HCT116 (cell line): ENCODE data around the gene RCOR1. TPM values are rescaled to one million over a fixed set of nuclear protein-coding genes. Genes with fewer than 3 reads are reported as not detected.

Experiments used
- ATAC-seq: fragments of 200-7000 bp; cut with Tn5 transposase; 2 replicates; pipeline ENCODE4 v1.9.1; 2020; ENCODE audit warnings: mild to moderate bottlenecking, moderate library complexity
- BruUV-seq: library from RNA; stranded (reverse); fragments of 400-500 nt; replicated peaks from 2 replicates; lab custom pipeline; 2021; lab: Mats Ljungman, UMichigan
- CTCF ChIA-PET: fragments of 300-600 bp; sonication (Branson Sonifier 250); formaldehyde crosslinking; loops from one replicate; lab custom pipeline; 2021; ENCODE audit warnings: antibody characterized with exemption; lab: Charles Lee
- POLR2A ChIA-PET: fragments of 300-600, 350-600 bp; sonication (Branson Sonifier 250); formaldehyde crosslinking; loops from one replicate; lab custom pipeline; 2021; ENCODE audit warnings: antibody characterized with exemption; lab: Charles Lee
- RAD21 ChIA-PET, 2 experiments: fragments of 300-600 bp; sonication (Branson Sonifier 250); formaldehyde crosslinking; loops; one replicate each; lab custom pipeline; 2023; ENCODE audit warnings: low total read pairs in 2 of 2; ENCODE audit not compliant: uncharacterized antibody in 2 of 2, unreplicated experiment in 2 of 2, low non-redundant PET in 1 of 2; lab: Charles Lee
- DNase-seq: peaks from one replicate; pipeline ENCODE4 v3.0.0-alpha.2; 2010; ENCODE audit warnings: low read depth, low spot score
- H2AFZ ChIP-seq: fragments of 200-600 bp; shearing (Covaris generic), sonication (generic); 2 replicates; pipeline ENCODE4 v1.6.1; 2017; ENCODE audit warnings: low read depth, mixed run types, mixed read lengths, antibody characterized with exemption, low read length; ENCODE audit not compliant: poor library complexity, severe bottlenecking
- H3K27ac ChIP-seq: 2 replicates; pipeline ENCODE4 v1.5.1; 2012; ENCODE audit warnings: low read depth, low read length
- H3K27me3 ChIP-seq: fragments of 200-600 bp; sonication (generic); 2 replicates; pipeline ENCODE4 v1.6.1; 2016; ENCODE audit warnings: mixed run types, low read length, mixed read lengths; ENCODE audit not compliant: insufficient read depth
- H3K36me3 ChIP-seq, 2 experiments: fragments of 200-500 bp in 1 of 2; fragments of 200-600 bp in 1 of 2; sonication (Bioruptor generic) in 1 of 2; sonication (generic) in 1 of 2; 2 replicates each; pipeline versions ENCODE4 v1.5.1 to v1.6.1; 2014 to 2016; ENCODE audit warnings: low read length in 2 of 2, inconsistent platforms in 1 of 2, mixed read lengths in 1 of 2, mixed run types in 1 of 2; ENCODE audit not compliant: insufficient read depth in 2 of 2, control insufficient read depth in 1 of 2
- H3K4me1 ChIP-seq, 2 experiments: fragments of 200-600 bp in 1 of 2; sonication (generic) in 1 of 2; 2 replicates each; pipeline versions ENCODE4 v1.5.1 to v1.6.1; 2012 to 2017; ENCODE audit warnings: low read length in 2 of 2, inconsistent platforms in 1 of 2, mild to moderate bottlenecking in 1 of 2, mixed read lengths in 1 of 2, mixed run types in 1 of 2, moderate library complexity in 1 of 2; ENCODE audit not compliant: insufficient read depth in 2 of 2, control insufficient read depth in 1 of 2
- H3K4me2 ChIP-seq: fragments of 200-600 bp; sonication (generic); 2 replicates; pipeline ENCODE4 v1.6.1; 2017; ENCODE audit warnings: mixed run types, low read length, mixed read lengths
- H3K4me3 ChIP-seq, 2 experiments: fragments of 200-600 bp in 1 of 2; sonication (generic) in 1 of 2; replicated peaks in 1 of 2; 2 replicates each; pipeline ENCODE4 v1.5.1; 2011 to 2016; ENCODE audit warnings: low read length in 2 of 2, control low read depth in 1 of 2, low read depth in 1 of 2, mild to moderate bottlenecking in 1 of 2, mixed read lengths in 1 of 2, mixed run types in 1 of 2
- H3K79me2 ChIP-seq: fragments of 200-600 bp; sonication (generic); 2 replicates; pipeline ENCODE4 v1.6.1; 2017; ENCODE audit warnings: mild to moderate bottlenecking, mixed run types, low read length, moderate library complexity, mixed read lengths; ENCODE audit not compliant: insufficient read depth
- H3K9ac ChIP-seq: fragments of 200-600 bp; sonication (generic); 2 replicates; pipeline ENCODE4 v1.6.1; 2016; ENCODE audit warnings: low read length, mixed read lengths
- H3K9me2 ChIP-seq: fragments of 200-600 bp; sonication (generic), shearing (Covaris generic); 2 replicates; pipeline ENCODE4 v1.6.1; 2017; ENCODE audit warnings: mixed run types, mild to moderate bottlenecking, moderate library complexity; ENCODE audit not compliant: insufficient read depth
- H3K9me3 ChIP-seq, 2 experiments: fragments of 200-500 bp in 1 of 2; fragments of 200-600 bp in 1 of 2; sonication (Bioruptor generic) in 1 of 2; sonication (generic) in 1 of 2; 2 replicates each; pipeline ENCODE4 v1.6.1; 2014 to 2017; ENCODE audit warnings: low read length in 2 of 2, mixed read lengths in 2 of 2, inconsistent platforms in 1 of 2, low read depth in 1 of 2, mild to moderate bottlenecking in 1 of 2, mixed run types in 1 of 2, moderate library complexity in 1 of 2; ENCODE audit not compliant: control insufficient read depth in 1 of 2, insufficient read depth in 1 of 2
- H4K20me1 ChIP-seq: fragments of 200-600 bp; sonication (generic), shearing (Covaris generic); 2 replicates; pipeline ENCODE4 v1.6.1; 2017; ENCODE audit warnings: mixed run types, mild to moderate bottlenecking, moderate library complexity; ENCODE audit not compliant: insufficient read depth
- EGR1 ChIP-seq: IDR thresholded peaks from 2 replicates; pipeline ENCODE4 v1.6.1; 2012; ENCODE audit warnings: low read depth
- ELF1 ChIP-seq: IDR thresholded peaks from 2 replicates; pipeline ENCODE4 v1.6.1; 2012; ENCODE audit warnings: low read depth, borderline replicate concordance
- FOSL1 ChIP-seq: IDR thresholded peaks from 2 replicates; pipeline ENCODE4 v1.6.1; 2012; ENCODE audit warnings: low read depth
- JUND ChIP-seq: IDR thresholded peaks from 2 replicates; pipeline ENCODE4 v1.6.1; 2012
- POLR2A ChIP-seq: IDR thresholded peaks from 2 replicates; pipeline ENCODE4 v1.7.0; 2011; ENCODE audit warnings: borderline replicate concordance; ENCODE audit not compliant: insufficient read depth, insufficient read length; ENCODE audit errors: extremely low read depth
- POLR2AphosphoS5 ChIP-seq: IDR thresholded peaks from 2 replicates; pipeline ENCODE4 v1.6.1; 2011; ENCODE audit warnings: mild to moderate bottlenecking, low read depth, low read length, moderate library complexity
- RAD21 ChIP-seq: IDR thresholded peaks from 2 replicates; pipeline ENCODE4 v1.6.1; 2012; ENCODE audit warnings: low read depth, mild to moderate bottlenecking
- SRF ChIP-seq: IDR thresholded peaks from 2 replicates; pipeline ENCODE4 v1.6.1; 2012; ENCODE audit warnings: low read depth
- TCF7L2 ChIP-seq: IDR thresholded peaks from 2 replicates; pipeline ENCODE4 v1.7.0; 2011; ENCODE audit warnings: borderline replicate concordance, inconsistent platforms; ENCODE audit not compliant: insufficient read depth, insufficient read length; ENCODE audit errors: extremely low read depth
- YY1 ChIP-seq: IDR thresholded peaks from 2 replicates; pipeline ENCODE4 v1.6.1; 2011; ENCODE audit warnings: low read length, low read depth, moderate library complexity, mild to moderate bottlenecking; ENCODE audit not compliant: insufficient replicate concordance; ENCODE audit errors: extremely low read depth
- ZFX ChIP-seq: fragments of 450-650 bp; IDR thresholded peaks from 2 replicates; pipeline ENCODE4 v1.6.1; 2017
- intact Hi-C: fragments of 100-400 bp; cut with micrococcal nuclease; formaldehyde crosslinking; loops from 2 replicates; pipeline ENCODE4 v1.10.0; 2022
- total RNA-seq: library from RNA; stranded (reverse); gene quantifications from one replicate; pipeline ENCODE4 v1.2.1, GENCODE V29; 2021; ENCODE audit not compliant: unreplicated experiment
- TF ChIP-seq, protein P1 (sequence below): IDR thresholded peaks from 2 replicates; pipeline ENCODE4 v1.6.1; 2011; ENCODE audit warnings: mild to moderate bottlenecking, low read length, moderate library complexity; ENCODE audit not compliant: insufficient replicate concordance; ENCODE audit errors: extremely low read depth
- TF ChIP-seq, protein P2 (sequence below): IDR thresholded peaks from 2 replicates; pipeline ENCODE4 v1.6.1; 2012
- TF ChIP-seq, protein P3 (sequence below), 3 experiments: fragments of 200-600 bp in 1 of 3; sonication (generic) in 1 of 3; IDR thresholded peaks in 2 of 3; conservative IDR thresholded peaks in 1 of 3; 2 replicates each; pipeline ENCODE4 v1.5.1; 2012 to 2017; ENCODE audit warnings: low read depth in 2 of 3, low read length in 2 of 3, antibody characterized with exemption in 1 of 3, borderline replicate concordance in 1 of 3, control low read depth in 1 of 3, mild to moderate bottlenecking in 1 of 3, mixed read lengths in 1 of 3, mixed run types in 1 of 3, moderate library complexity in 1 of 3; ENCODE audit not compliant: insufficient read depth in 1 of 3
- TF ChIP-seq, protein P4 (sequence below): IDR thresholded peaks from 2 replicates; pipeline ENCODE4 v1.6.1; 2012; ENCODE audit warnings: low read depth

Gene RCOR1
- total RNA-seq, 1 experiment from 2014 or later = 30.7 TPM

DNA sequence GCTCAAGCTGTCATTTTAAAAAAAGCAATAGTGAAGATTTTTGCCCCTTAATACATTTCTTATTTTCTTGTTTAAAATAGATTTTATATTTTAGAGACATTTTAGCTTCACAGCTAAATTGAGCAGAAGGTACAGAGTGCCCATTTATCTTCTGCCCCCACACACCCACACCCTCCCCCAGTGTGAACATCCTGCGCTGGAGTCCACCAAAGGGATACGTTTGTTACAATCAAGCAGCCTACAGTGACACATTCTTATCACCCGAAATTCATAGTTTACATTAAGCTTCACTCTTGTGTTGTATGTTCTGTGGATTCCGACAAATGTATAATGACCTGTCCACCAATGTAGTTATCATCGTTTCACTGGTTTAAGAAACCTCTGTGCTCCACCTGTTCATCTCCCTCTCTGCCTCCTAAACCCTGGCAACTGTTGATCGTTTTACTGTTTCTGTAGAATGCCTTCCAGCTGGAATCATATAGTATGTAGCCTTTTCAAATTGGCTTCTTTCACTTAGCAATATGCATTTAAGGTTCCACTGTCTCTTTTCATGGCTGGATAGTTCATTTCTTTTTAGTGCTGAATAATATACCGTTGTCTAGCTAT is 93.8 kb downstream of the RCOR1 start (continued):
- no peak for TF ChIP-seq YY1
- TF ChIP-seq ZFX = no peak
- TF ChIP-seq TCF7L2 = no peak
- no peak for TF ChIP-seq ELF1
- TF ChIP-seq POLR2AphosphoS5 = no peak
- TF ChIP-seq, all 23 proteins: peak for 0

DNA sequence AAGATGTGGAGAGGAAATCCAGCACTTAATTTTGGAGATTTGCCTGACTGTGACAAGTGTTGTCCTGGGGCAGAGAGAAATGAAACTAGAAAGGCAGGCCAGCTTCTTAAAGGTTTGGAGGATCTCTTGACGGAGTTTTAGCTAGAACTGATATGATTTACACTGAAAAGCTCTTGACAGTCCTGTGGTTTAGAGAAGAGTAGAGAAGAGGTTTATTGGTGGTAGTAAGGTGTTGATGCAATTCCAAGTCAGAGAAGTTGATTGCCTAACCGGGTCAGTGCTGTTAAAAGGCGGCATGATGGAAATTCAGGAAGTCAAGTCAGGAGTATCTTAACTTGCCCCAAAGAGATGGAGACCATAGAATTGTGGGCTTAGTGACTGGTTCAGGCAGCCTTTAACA is 95.8 kb downstream of the RCOR1 start:
- intact Hi-C loops = no loop called here
- POLR2A ChIA-PET = no interaction called here
- CTCF ChIA-PET = no interaction called here
- H3K4me2 ChIP-seq = no peak overlapping the region
- no peaks in the 10 kb centered on the region for H3K9me3 ChIP-seq
- H3K79me2 ChIP-seq = peaks cover 86% of the 10 kb centered on the region
- no peak overlapping the region for H3K4me3 ChIP-seq
- H3K27ac ChIP-seq = no peak overlapping the region
- H3K4me1 ChIP-seq = no peaks in the 10 kb centered on the region
- BruUV-seq = no TSS peak
- no peaks in the 10 kb centered on the region; the same call in 1 of the 2 replicates for H4K20me1 ChIP-seq
- H3K36me3 ChIP-seq = peaks cover 0 to 1% of the 10 kb centered on the region in 2 experiments; a peak in 1 of 4 replicates
- RAD21 ChIA-PET = no interaction called here
- DNase-seq = no peak
- TF ChIP-seq RAD21 = no peak
- TF ChIP-seq, protein P1, sequence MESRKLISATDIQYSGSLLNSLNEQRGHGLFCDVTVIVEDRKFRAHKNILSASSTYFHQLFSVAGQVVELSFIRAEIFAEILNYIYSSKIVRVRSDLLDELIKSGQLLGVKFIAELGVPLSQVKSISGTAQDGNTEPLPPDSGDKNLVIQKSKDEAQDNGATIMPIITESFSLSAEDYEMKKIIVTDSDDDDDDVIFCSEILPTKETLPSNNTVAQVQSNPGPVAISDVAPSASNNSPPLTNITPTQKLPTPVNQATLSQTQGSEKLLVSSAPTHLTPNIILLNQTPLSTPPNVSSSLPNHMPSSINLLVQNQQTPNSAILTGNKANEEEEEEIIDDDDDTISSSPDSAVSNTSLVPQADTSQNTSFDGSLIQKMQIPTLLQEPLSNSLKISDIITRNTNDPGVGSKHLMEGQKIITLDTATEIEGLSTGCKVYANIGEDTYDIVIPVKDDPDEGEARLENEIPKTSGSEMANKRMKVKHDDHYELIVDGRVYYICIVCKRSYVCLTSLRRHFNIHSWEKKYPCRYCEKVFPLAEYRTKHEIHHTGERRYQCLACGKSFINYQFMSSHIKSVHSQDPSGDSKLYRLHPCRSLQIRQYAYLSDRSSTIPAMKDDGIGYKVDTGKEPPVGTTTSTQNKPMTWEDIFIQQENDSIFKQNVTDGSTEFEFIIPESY = no peak
- TF ChIP-seq FOSL1 = no peak
- TF ChIP-seq SRF = no peak
- no peak for TF ChIP-seq EGR1
- no peak for TF ChIP-seq ELF1
- no peak for TF ChIP-seq POLR2A
- TF ChIP-seq, protein P2, sequence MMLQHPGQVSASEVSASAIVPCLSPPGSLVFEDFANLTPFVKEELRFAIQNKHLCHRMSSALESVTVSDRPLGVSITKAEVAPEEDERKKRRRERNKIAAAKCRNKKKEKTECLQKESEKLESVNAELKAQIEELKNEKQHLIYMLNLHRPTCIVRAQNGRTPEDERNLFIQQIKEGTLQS = no peak
- TF ChIP-seq JUND = no peak
- TF ChIP-seq, protein P3, sequence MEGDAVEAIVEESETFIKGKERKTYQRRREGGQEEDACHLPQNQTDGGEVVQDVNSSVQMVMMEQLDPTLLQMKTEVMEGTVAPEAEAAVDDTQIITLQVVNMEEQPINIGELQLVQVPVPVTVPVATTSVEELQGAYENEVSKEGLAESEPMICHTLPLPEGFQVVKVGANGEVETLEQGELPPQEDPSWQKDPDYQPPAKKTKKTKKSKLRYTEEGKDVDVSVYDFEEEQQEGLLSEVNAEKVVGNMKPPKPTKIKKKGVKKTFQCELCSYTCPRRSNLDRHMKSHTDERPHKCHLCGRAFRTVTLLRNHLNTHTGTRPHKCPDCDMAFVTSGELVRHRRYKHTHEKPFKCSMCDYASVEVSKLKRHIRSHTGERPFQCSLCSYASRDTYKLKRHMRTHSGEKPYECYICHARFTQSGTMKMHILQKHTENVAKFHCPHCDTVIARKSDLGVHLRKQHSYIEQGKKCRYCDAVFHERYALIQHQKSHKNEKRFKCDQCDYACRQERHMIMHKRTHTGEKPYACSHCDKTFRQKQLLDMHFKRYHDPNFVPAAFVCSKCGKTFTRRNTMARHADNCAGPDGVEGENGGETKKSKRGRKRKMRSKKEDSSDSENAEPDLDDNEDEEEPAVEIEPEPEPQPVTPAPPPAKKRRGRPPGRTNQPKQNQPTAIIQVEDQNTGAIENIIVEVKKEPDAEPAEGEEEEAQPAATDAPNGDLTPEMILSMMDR (IDR thresholded peaks at IDR 0.05 in 2 of 3, conservative IDR thresholded peaks at IDR 0.05 in 1 of 3; ENCODE audit: borderline replicate concordance in 1 of 3, insufficient read depth in 1 of 3, low read depth in 2 of 3, low read length in 2 of 3) = no peak
- TF ChIP-seq, protein P4, sequence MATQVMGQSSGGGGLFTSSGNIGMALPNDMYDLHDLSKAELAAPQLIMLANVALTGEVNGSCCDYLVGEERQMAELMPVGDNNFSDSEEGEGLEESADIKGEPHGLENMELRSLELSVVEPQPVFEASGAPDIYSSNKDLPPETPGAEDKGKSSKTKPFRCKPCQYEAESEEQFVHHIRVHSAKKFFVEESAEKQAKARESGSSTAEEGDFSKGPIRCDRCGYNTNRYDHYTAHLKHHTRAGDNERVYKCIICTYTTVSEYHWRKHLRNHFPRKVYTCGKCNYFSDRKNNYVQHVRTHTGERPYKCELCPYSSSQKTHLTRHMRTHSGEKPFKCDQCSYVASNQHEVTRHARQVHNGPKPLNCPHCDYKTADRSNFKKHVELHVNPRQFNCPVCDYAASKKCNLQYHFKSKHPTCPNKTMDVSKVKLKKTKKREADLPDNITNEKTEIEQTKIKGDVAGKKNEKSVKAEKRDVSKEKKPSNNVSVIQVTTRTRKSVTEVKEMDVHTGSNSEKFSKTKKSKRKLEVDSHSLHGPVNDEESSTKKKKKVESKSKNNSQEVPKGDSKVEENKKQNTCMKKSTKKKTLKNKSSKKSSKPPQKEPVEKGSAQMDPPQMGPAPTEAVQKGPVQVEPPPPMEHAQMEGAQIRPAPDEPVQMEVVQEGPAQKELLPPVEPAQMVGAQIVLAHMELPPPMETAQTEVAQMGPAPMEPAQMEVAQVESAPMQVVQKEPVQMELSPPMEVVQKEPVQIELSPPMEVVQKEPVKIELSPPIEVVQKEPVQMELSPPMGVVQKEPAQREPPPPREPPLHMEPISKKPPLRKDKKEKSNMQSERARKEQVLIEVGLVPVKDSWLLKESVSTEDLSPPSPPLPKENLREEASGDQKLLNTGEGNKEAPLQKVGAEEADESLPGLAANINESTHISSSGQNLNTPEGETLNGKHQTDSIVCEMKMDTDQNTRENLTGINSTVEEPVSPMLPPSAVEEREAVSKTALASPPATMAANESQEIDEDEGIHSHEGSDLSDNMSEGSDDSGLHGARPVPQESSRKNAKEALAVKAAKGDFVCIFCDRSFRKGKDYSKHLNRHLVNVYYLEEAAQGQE = no peak
- H2AFZ ChIP-seq = no peak overlapping the region
- H3K9ac ChIP-seq = no peak overlapping the region
- no peaks in the 10 kb centered on the region for H3K27me3 ChIP-seq
- no peak for ATAC-seq
- H3K9me2 ChIP-seq = no peaks in the 10 kb centered on the region
